ENCODE data around the gene RB1.

The RB1 gene

GRCh38 chr13:48493066-48493765, 189.7 kb downstream of the RB1 start:
- no peak overlapping the region for H3K4me3 ChIP-seq (ENCODE audit: extremely low read depth, insufficient read depth, low read length, poor library complexity, severe bottlenecking)
- no peaks in the 10 kb centered on the region for H3K4me1 ChIP-seq (ENCODE audit: control insufficient read depth, insufficient read depth, low read length, poor library complexity, severe bottlenecking)
- WGBS, 2 experiments (ENCODE audit: insufficient coverage in 2 of 2): 90 to 93% methylated on average over 3 to 4 of the region's 4 CpGs
- H3K27ac ChIP-seq (ENCODE audit: low read depth, low read length, severe bottlenecking): no peak overlapping the region
- H3K9me3 ChIP-seq (ENCODE audit: control insufficient read depth, low read length): no peaks in the 10 kb centered on the region
- H3K36me3 ChIP-seq (ENCODE audit: control insufficient read depth, insufficient read depth, low read length): peaks cover 18% of the 10 kb centered on the region

GRCh38 chr13:48493851-48494250, 190.3 kb downstream of the RB1 start:
- WGBS, 2 experiments (ENCODE audit: insufficient coverage in 2 of 2): 100% methylated on average over 1 of the region's 2 CpGs; no CpG with 5 or more reads in 1 of the 2 experiments

GRCh38 chr13:48494874-48495273, 191.3 kb downstream of the RB1 start:
- Histone ChIP-seq H3K4me1 (ENCODE audit: control insufficient read depth, insufficient read depth, low read length, poor library complexity, severe bottlenecking) (peaks cover 4% of the 10 kb centered on the region), H3K9me3 (ENCODE audit: control insufficient read depth, low read length) (no peaks in the 10 kb centered on the region), H3K36me3 (ENCODE audit: control insufficient read depth, insufficient read depth, low read length) (peaks cover 9% of the 10 kb centered on the region), H3K27ac (ENCODE audit: low read depth, low read length, severe bottlenecking) (no peak overlapping the region), H3K4me3 (ENCODE audit: extremely low read depth, insufficient read depth, low read length, poor library complexity, severe bottlenecking) (no peak overlapping the region)
- no CpG with 5 or more reads among the region's 1 CpG for WGBS, 2 experiments (ENCODE audit: insufficient coverage in 2 of 2)

More at GRCh38 chr13:48493851-48494250, 190.3 kb downstream of the RB1 start:
- Histone ChIP-seq H3K4me3 (ENCODE audit: extremely low read depth, insufficient read depth, low read length, poor library complexity, severe bottlenecking) (no peak overlapping the region), H3K36me3 (ENCODE audit: control insufficient read depth, insufficient read depth, low read length) (peaks cover 14% of the 10 kb centered on the region), H3K27ac (ENCODE audit: low read depth, low read length, severe bottlenecking) (no peak overlapping the region), H3K9me3 (ENCODE audit: control insufficient read depth, low read length) (no peaks in the 10 kb centered on the region), H3K4me1 (ENCODE audit: control insufficient read depth, insufficient read depth, low read length, poor library complexity, severe bottlenecking) (peaks cover 3% of the 10 kb centered on the region)

- Histone ChIP-seq H3K9me3 (ENCODE audit: control insufficient read depth, low read length) (no peaks in the 10 kb centered on the region), H3K27ac (ENCODE audit: low read depth, low read length, severe bottlenecking) (no peak overlapping the region), H3K36me3 (ENCODE audit: control insufficient read depth, insufficient read depth, low read length) (peaks cover 6% of the 10 kb centered on the region), H3K4me1 (ENCODE audit: control insufficient read depth, insufficient read depth, low read length, poor library complexity, severe bottlenecking) (peaks cover 4% of the 10 kb centered on the region), H3K4me3 (ENCODE audit: extremely low read depth, insufficient read depth, low read length, poor library complexity, severe bottlenecking) (no peak overlapping the region)
- WGBS, 2 experiments (ENCODE audit: insufficient coverage in 2 of 2): 82% methylated on average over 3 of the region's 7 CpGs; no CpG with 5 or more reads in 1 of the 2 experiments
Observed at GRCh38 chr13:48496271-48497161, 193.0 kb downstream of the RB1 start.

GRCh38 chr13:48497669-48498068, 194.1 kb downstream of the RB1 start:
- Histone ChIP-seq H3K27ac (ENCODE audit: low read depth, low read length, severe bottlenecking) (no peak overlapping the region), H3K9me3 (ENCODE audit: control insufficient read depth, low read length) (no peaks in the 10 kb centered on the region), H3K36me3 (ENCODE audit: control insufficient read depth, insufficient read depth, low read length) (peaks cover 6% of the 10 kb centered on the region), H3K4me1 (ENCODE audit: control insufficient read depth, insufficient read depth, low read length, poor library complexity, severe bottlenecking) (peaks cover 4% of the 10 kb centered on the region), H3K4me3 (ENCODE audit: extremely low read depth, insufficient read depth, low read length, poor library complexity, severe bottlenecking) (no peak overlapping the region)
- 75 to 95% methylated on average over 2 of the region's 2 CpGs for WGBS, 2 experiments (ENCODE audit: insufficient coverage in 2 of 2)

GRCh38 chr13:48500652-48501197, 197.2 kb downstream of the RB1 start:
- no peak overlapping the region for H3K27ac ChIP-seq (ENCODE audit: low read depth, low read length, severe bottlenecking)

GRCh38 chr13:48501705-48502104, 198.2 kb downstream of the RB1 start:
- Histone ChIP-seq H3K36me3 (ENCODE audit: control insufficient read depth, insufficient read depth, low read length) (peaks cover 2% of the 10 kb centered on the region), H3K27ac (ENCODE audit: low read depth, low read length, severe bottlenecking) (no peak overlapping the region), H3K4me3 (ENCODE audit: extremely low read depth, insufficient read depth, low read length, poor library complexity, severe bottlenecking) (no peak overlapping the region), H3K9me3 (ENCODE audit: control insufficient read depth, low read length) (no peaks in the 10 kb centered on the region), H3K4me1 (ENCODE audit: control insufficient read depth, insufficient read depth, low read length, poor library complexity, severe bottlenecking) (peaks cover 4% of the 10 kb centered on the region)
- WGBS, 2 experiments (ENCODE audit: insufficient coverage in 2 of 2): 63 to 100% methylated on average over 2 of the region's 2 CpGs

More at GRCh38 chr13:48500652-48501197, 197.2 kb downstream of the RB1 start:
- H3K9me3 ChIP-seq (ENCODE audit: control insufficient read depth, low read length): no peaks in the 10 kb centered on the region
- H3K36me3 ChIP-seq (ENCODE audit: control insufficient read depth, insufficient read depth, low read length): peaks cover 6% of the 10 kb centered on the region
- H3K4me3 ChIP-seq (ENCODE audit: extremely low read depth, insufficient read depth, low read length, poor library complexity, severe bottlenecking): no peak overlapping the region
- peaks cover 4% of the 10 kb centered on the region for H3K4me1 ChIP-seq (ENCODE audit: control insufficient read depth, insufficient read depth, low read length, poor library complexity, severe bottlenecking)
- no CpG with 5 or more reads among the region's 4 CpGs for WGBS, 2 experiments (ENCODE audit: insufficient coverage in 2 of 2)

GRCh38 chr13:48502601-48503319, 199.2 kb downstream of the RB1 start:
- Histone ChIP-seq H3K4me3 (ENCODE audit: extremely low read depth, insufficient read depth, low read length, poor library complexity, severe bottlenecking) (no peak overlapping the region), H3K9me3 (ENCODE audit: control insufficient read depth, low read length) (no peaks in the 10 kb centered on the region), H3K4me1 (ENCODE audit: control insufficient read depth, insufficient read depth, low read length, poor library complexity, severe bottlenecking) (peaks cover 4% of the 10 kb centered on the region), H3K36me3 (ENCODE audit: control insufficient read depth, insufficient read depth, low read length) (no peaks in the 10 kb centered on the region), H3K27ac (ENCODE audit: low read depth, low read length, severe bottlenecking) (no peak overlapping the region)
- 93 to 98% methylated on average over 9 to 11 of the region's 19 CpGs for WGBS, 2 experiments (ENCODE audit: insufficient coverage in 2 of 2)

GRCh38 chr13:48504606-48505005, 201.1 kb downstream of the RB1 start:
- H3K9me3 ChIP-seq (ENCODE audit: control insufficient read depth, low read length): no peaks in the 10 kb centered on the region
- WGBS, 2 experiments (ENCODE audit: insufficient coverage in 2 of 2): 93 to 100% methylated on average over 1 to 7 of the region's 8 CpGs
- H3K4me3 ChIP-seq (ENCODE audit: extremely low read depth, insufficient read depth, low read length, poor library complexity, severe bottlenecking): no peak overlapping the region
- no peak overlapping the region for H3K27ac ChIP-seq (ENCODE audit: low read depth, low read length, severe bottlenecking)
- H3K36me3 ChIP-seq (ENCODE audit: control insufficient read depth, insufficient read depth, low read length): no peaks in the 10 kb centered on the region
- H3K4me1 ChIP-seq (ENCODE audit: control insufficient read depth, insufficient read depth, low read length, poor library complexity, severe bottlenecking): no peaks in the 10 kb centered on the region

GRCh38 chr13:48505012-48505411, 201.5 kb downstream of the RB1 start:
- Histone ChIP-seq H3K9me3 (ENCODE audit: control insufficient read depth, low read length) (no peaks in the 10 kb centered on the region), H3K4me1 (ENCODE audit: control insufficient read depth, insufficient read depth, low read length, poor library complexity, severe bottlenecking) (no peaks in the 10 kb centered on the region), H3K27ac (ENCODE audit: low read depth, low read length, severe bottlenecking) (no peak overlapping the region), H3K36me3 (ENCODE audit: control insufficient read depth, insufficient read depth, low read length) (no peaks in the 10 kb centered on the region), H3K4me3 (ENCODE audit: extremely low read depth, insufficient read depth, low read length, poor library complexity, severe bottlenecking) (no peak overlapping the region)
- 90 to 91% methylated on average over 3 to 4 of the region's 4 CpGs for WGBS, 2 experiments (ENCODE audit: insufficient coverage in 2 of 2)

Measured in mesodermal cell (in vitro differentiated cells).